PC-9 (cell line): ENCODE data around the gene EVI5L.

Experiments
- EZH2 ChIP-seq: fragments of 200-600 bp; sonication (generic); IDR thresholded peaks from 2 replicates; pipeline ENCODE4 v1.8.0; 2017; ENCODE audit warnings: antibody characterized with exemption, low read depth
- TF ChIP-seq, protein P1 (sequence below): fragments of 200-600 bp; sonication (generic); conservative IDR thresholded peaks from 2 replicates; pipeline ENCODE4 v1.6.1; 2017; ENCODE audit warnings: mixed run types, antibody characterized with exemption, mild to moderate bottlenecking, moderate library complexity

DNA sequence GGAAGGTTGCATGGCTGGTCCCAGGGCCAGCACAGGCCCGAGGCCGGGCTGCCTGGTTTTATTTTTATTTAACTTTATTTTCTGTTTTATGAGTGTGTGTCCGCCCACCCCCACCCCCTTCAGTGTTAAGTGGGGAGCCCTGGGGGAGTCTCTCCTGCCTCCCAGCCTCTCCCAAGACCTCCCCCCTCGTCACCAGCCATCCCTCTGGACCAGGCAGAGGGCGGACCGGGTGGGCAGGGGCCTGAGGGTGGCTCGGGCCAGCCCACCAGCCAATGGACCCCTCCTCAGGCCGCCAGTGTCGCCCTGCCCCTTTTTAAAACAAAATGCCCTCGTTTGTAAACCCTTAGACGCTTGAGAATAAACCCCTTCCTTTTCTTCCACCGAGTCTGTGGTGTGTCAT, 84.1 kb downstream of the EVI5L start:
- no peak for TF ChIP-seq EZH2
- TF ChIP-seq, protein P1, sequence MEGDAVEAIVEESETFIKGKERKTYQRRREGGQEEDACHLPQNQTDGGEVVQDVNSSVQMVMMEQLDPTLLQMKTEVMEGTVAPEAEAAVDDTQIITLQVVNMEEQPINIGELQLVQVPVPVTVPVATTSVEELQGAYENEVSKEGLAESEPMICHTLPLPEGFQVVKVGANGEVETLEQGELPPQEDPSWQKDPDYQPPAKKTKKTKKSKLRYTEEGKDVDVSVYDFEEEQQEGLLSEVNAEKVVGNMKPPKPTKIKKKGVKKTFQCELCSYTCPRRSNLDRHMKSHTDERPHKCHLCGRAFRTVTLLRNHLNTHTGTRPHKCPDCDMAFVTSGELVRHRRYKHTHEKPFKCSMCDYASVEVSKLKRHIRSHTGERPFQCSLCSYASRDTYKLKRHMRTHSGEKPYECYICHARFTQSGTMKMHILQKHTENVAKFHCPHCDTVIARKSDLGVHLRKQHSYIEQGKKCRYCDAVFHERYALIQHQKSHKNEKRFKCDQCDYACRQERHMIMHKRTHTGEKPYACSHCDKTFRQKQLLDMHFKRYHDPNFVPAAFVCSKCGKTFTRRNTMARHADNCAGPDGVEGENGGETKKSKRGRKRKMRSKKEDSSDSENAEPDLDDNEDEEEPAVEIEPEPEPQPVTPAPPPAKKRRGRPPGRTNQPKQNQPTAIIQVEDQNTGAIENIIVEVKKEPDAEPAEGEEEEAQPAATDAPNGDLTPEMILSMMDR: no peak
